Measurements from ENCODE around the gene PRR15L.

Gene PRR15L

DNA sequence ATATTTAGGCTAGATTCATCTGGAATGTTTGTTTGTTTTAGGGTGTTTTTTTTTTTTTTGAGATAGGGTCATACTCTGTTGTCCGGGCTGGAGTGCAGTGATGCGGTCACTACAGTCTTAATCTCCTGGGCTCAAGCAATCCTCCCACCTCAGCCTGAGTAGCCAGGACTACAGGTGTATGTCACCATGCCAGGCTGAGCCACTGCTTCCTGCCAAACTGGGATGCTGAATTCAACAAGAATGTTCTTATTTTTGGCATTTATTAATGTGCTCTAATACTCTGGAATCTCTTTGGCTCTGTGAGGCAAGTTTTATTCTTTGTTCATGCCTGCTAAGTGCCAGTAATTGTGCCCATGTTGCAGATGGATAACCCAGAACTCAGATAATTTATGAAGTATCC, 40.1 kb downstream of the PRR15L start:
- Histone ChIP-seq H3K27ac (ENCODE audit: low read length) (no peak overlapping the region), H3K36me3 (replicated peaks; ENCODE audit: low read depth, low read length) (no peaks in the 10 kb centered on the region), H3K9ac (ENCODE audit: low read length) (no peak overlapping the region), H3K9me3 (ENCODE audit: insufficient read depth, low read length) (no peaks in the 10 kb centered on the region), H3K27me3 (ENCODE audit: low read depth, low read length) (no peaks in the 10 kb centered on the region), H3K4me2 (ENCODE audit: low read length) (no peak overlapping the region), H3K4me3 (ENCODE audit: low read length) (no peak overlapping the region), H2AFZ (ENCODE audit: low read depth, low read length) (no peak overlapping the region), H3K4me1 (ENCODE audit: low read length) (no peaks in the 10 kb centered on the region), H4K20me1 (ENCODE audit: insufficient read depth, low read length) (no peaks in the 10 kb centered on the region), H3K79me2 (ENCODE audit: low read length) (no peaks in the 10 kb centered on the region)
- TF ChIP-seq EZH2phosphoT487 (IDR thresholded peaks at IDR 0.05; ENCODE audit: low read depth): no peak
- TF ChIP-seq, protein P1, sequence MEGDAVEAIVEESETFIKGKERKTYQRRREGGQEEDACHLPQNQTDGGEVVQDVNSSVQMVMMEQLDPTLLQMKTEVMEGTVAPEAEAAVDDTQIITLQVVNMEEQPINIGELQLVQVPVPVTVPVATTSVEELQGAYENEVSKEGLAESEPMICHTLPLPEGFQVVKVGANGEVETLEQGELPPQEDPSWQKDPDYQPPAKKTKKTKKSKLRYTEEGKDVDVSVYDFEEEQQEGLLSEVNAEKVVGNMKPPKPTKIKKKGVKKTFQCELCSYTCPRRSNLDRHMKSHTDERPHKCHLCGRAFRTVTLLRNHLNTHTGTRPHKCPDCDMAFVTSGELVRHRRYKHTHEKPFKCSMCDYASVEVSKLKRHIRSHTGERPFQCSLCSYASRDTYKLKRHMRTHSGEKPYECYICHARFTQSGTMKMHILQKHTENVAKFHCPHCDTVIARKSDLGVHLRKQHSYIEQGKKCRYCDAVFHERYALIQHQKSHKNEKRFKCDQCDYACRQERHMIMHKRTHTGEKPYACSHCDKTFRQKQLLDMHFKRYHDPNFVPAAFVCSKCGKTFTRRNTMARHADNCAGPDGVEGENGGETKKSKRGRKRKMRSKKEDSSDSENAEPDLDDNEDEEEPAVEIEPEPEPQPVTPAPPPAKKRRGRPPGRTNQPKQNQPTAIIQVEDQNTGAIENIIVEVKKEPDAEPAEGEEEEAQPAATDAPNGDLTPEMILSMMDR (IDR thresholded peaks at IDR 0.05; ENCODE audit: low read depth, low read length): no peak

DNA sequence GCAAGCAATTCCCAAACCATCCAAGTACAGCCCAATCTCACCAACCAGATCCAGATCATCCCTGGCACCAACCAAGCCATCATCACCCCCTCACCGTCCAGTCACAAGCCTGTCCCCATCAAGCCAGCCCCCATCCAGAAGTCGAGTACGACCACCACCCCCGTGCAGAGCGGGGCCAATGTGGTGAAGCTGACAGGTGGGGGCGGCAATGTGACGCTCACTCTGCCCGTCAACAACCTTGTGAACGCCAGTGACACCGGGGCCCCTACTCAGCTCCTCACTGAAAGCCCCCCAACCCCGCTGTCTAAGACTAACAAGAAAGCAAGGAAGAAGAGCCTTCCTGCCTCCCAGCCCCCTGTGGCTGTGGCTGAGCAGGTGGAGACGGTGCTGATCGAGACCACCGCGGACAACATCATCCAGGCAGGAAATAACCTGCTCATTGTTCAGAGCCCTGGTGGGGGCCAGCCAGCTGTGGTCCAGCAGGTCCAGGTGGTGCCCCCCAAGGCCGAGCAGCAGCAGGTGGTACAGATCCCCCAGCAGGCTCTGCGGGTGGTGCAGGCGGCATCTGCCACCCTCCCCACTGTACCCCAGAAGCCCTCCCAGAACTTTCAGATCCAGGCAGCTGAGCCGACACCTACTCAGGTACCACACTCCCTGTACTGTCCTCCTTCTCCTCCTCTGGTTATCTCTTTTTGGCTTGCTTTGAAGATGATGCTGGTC, 41.0 kb downstream of the PRR15L start:
- no peak overlapping the region for H2AFZ ChIP-seq (ENCODE audit: low read depth, low read length)
- H3K4me1 ChIP-seq (ENCODE audit: low read length): no peaks in the 10 kb centered on the region
- no peak overlapping the region for H3K4me2 ChIP-seq (ENCODE audit: low read length)
- H3K4me3 ChIP-seq (ENCODE audit: low read length): no peak overlapping the region
- no peaks in the 10 kb centered on the region for H3K36me3 ChIP-seq (replicated peaks; ENCODE audit: low read depth, low read length)
- no peaks in the 10 kb centered on the region for H3K79me2 ChIP-seq (ENCODE audit: low read length)
- H3K27ac ChIP-seq (ENCODE audit: low read length): no peak overlapping the region
- H3K9me3 ChIP-seq (ENCODE audit: insufficient read depth, low read length): no peaks in the 10 kb centered on the region
- no peaks in the 10 kb centered on the region for H3K27me3 ChIP-seq (ENCODE audit: low read depth, low read length)
- no peaks in the 10 kb centered on the region for H4K20me1 ChIP-seq (ENCODE audit: insufficient read depth, low read length)
- H3K9ac ChIP-seq (ENCODE audit: low read length): no peak overlapping the region
- TF ChIP-seq EZH2phosphoT487 (IDR thresholded peaks at IDR 0.05; ENCODE audit: low read depth): no peak
- TF ChIP-seq, protein P1 (IDR thresholded peaks at IDR 0.05; ENCODE audit: low read depth, low read length): no peak

DNA sequence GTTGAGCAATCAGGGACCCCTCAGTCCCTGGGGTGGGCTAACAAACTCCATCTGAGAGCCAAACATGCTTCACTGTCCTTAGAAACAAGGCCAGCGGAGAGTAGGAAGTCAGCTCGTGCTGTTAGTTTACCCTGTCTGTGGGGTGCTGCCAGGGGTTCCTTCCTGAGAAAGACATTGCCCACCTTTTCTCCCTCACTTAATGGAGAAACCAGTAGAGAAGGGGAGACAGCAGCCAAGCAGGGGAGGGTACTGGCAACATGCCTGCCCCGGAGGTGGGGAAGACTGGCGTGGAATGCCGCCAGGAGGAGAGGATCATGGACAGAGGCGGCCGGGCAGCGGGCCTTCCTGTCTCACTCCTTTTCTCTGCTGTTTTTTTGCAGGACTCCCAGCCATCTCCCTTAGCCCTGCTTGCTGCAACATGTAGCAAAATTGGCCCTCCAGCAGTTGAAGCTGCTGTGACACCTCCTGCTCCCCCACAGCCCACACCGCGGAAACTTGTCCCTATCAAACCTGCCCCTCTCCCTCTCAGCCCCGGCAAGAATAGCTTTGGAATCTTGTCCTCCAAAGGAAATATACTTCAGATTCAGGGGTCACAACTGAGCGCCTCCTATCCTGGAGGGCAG, 41.8 kb downstream of the PRR15L start:
- Histone ChIP-seq H3K36me3 (replicated peaks; ENCODE audit: low read depth, low read length) (no peaks in the 10 kb centered on the region), H3K27ac (ENCODE audit: low read length) (no peak overlapping the region), H2AFZ (ENCODE audit: low read depth, low read length) (no peak overlapping the region), H3K9me3 (ENCODE audit: insufficient read depth, low read length) (no peaks in the 10 kb centered on the region), H3K4me1 (ENCODE audit: low read length) (no peaks in the 10 kb centered on the region), H3K4me3 (ENCODE audit: low read length) (no peak overlapping the region), H4K20me1 (ENCODE audit: insufficient read depth, low read length) (no peaks in the 10 kb centered on the region), H3K79me2 (ENCODE audit: low read length) (no peaks in the 10 kb centered on the region), H3K4me2 (ENCODE audit: low read length) (no peak overlapping the region), H3K9ac (ENCODE audit: low read length) (no peak overlapping the region), H3K27me3 (ENCODE audit: low read depth, low read length) (no peaks in the 10 kb centered on the region)
- TF ChIP-seq, protein P1 (IDR thresholded peaks at IDR 0.05; ENCODE audit: low read depth, low read length): no peak
- no peak for TF ChIP-seq EZH2phosphoT487 (IDR thresholded peaks at IDR 0.05; ENCODE audit: low read depth)

DNA sequence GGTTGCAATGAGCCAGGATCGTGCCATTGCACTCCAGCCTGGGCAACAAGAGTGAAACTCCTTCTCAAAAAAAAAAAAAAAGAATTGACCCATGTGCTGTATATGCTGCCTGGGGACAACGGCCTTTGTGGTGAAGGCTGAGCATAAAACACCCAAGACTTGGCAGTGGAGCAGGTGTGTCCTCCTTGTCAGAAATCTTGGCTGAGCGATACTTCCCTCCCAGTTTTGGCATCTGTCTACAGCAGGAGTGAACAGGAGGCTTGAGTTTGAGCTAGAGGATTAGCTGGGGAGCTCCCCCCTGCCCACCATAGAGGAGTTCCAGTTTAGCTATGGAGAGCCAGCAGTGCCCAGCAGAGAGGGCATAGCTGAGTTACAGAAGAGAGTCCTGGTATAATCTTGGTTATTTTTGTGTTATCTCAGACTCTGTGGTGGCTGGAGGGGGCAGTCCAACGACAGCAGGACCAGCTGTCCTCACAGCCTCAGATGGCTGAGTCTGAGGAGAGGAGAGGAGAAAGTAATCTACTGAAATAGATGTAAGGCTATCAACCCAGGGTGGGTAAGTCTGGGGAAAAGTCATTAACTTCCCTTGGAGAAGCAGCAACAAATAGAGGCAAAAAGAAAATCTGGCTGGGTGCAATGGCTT, 43.3 kb downstream of the PRR15L start:
- Histone ChIP-seq H3K27me3 (ENCODE audit: low read depth, low read length) (no peaks in the 10 kb centered on the region), H3K9me3 (ENCODE audit: insufficient read depth, low read length) (no peaks in the 10 kb centered on the region), H3K36me3 (replicated peaks; ENCODE audit: low read depth, low read length) (no peaks in the 10 kb centered on the region), H3K4me1 (ENCODE audit: low read length) (no peaks in the 10 kb centered on the region), H3K4me2 (ENCODE audit: low read length) (no peak overlapping the region), H2AFZ (ENCODE audit: low read depth, low read length) (no peak overlapping the region), H4K20me1 (ENCODE audit: insufficient read depth, low read length) (no peaks in the 10 kb centered on the region), H3K9ac (ENCODE audit: low read length) (no peak overlapping the region), H3K27ac (ENCODE audit: low read length) (no peak overlapping the region), H3K4me3 (ENCODE audit: low read length) (no peak overlapping the region), H3K79me2 (ENCODE audit: low read length) (no peaks in the 10 kb centered on the region)
- no peak for TF ChIP-seq EZH2phosphoT487 (IDR thresholded peaks at IDR 0.05; ENCODE audit: low read depth)
- TF ChIP-seq, protein P1 (IDR thresholded peaks at IDR 0.05; ENCODE audit: low read depth, low read length): no peak
